ENCODE measurements around the gene ZG16. TPM values are rescaled to one million over a fixed set of nuclear protein-coding genes. Genes with fewer than 3 reads are reported as not detected.
A peak's percentile ranks its signal among the peaks of the same experiment; 100 is the strongest.
"Not testable (repeated sequence)": the region's sequence is repeated elsewhere in the genome, so short reads cannot be mapped to it uniquely, and the experiment has no call there.

Gene ZG16
- total RNA-seq, 4 donors from 2014 or later: not detected

- Histone ChIP-seq H3K9me3 (no peaks in the 10 kb centered on the region), H3K36me3 (peaks cover 4 to 5% of the 10 kb centered on the region in 2 donors), H3K4me1 (peaks cover 17 to 18% of the 10 kb centered on the region in 2 donors), H3K27me3 (no peaks in the 10 kb centered on the region), H3K27ac (no peak overlapping the region), H3K4me3 (replicated peaks in 1 of 3) (no peak overlapping the region)
- intact Hi-C loops (cut with DNase I): no loop called here
- WGBS, 2 donors: 69 to 71% methylated on average over 9 of the region's 9 CpGs
- no peak for DNase-seq
- TF ChIP-seq CTCF (IDR thresholded peaks at IDR 0.05): no peak
- TF ChIP-seq POLR2A (IDR thresholded peaks at IDR 0.05): no peak
These were observed 14.1 kb downstream of the ZG16 start for GRCh38 chr16:29791845-29792807.

GRCh38 chr16:29793153-29793552 lies 15.1 kb downstream of the ZG16 start:
- H3K27me3 ChIP-seq; H3K27ac ChIP-seq; H3K9me3 ChIP-seq; DNase-seq; H3K4me3 ChIP-seq (replicated peaks in 1 of 3); intact Hi-C loops (cut with DNase I): not testable (repeated sequence)
- H3K36me3 ChIP-seq: peaks cover 11 to 13% of the 10 kb centered on the region in 2 donors
- H3K4me1 ChIP-seq: peaks cover 17 to 18% of the 10 kb centered on the region in 2 donors
- 82 to 86% methylated on average over 18 of the region's 18 CpGs for WGBS, 2 donors

GRCh38 chr16:29794231-29794710 lies 16.2 kb downstream of the ZG16 start:
- peaks cover 16 to 18% of the 10 kb centered on the region in 2 donors for H3K4me1 ChIP-seq
- H3K9me3 ChIP-seq: no peaks in the 10 kb centered on the region
- no peaks in the 10 kb centered on the region for H3K27me3 ChIP-seq
- no peak for DNase-seq
- H3K4me3 ChIP-seq (replicated peaks in 1 of 3): no peak overlapping the region
- H3K36me3 ChIP-seq: peaks cover 22 to 23% of the 10 kb centered on the region in 2 donors
- TF ChIP-seq POLR2A (IDR thresholded peaks at IDR 0.05) (no peak), CTCF (IDR thresholded peaks at IDR 0.05) (no peak)
- intact Hi-C loops (cut with DNase I): no loop called here
- WGBS, 2 donors: 99 to 100% methylated on average over 3 of the region's 3 CpGs
- no peak overlapping the region for H3K27ac ChIP-seq

- peaks cover 21 to 28% of the 10 kb centered on the region in 2 donors for H3K36me3 ChIP-seq
- H3K27ac ChIP-seq: no peak overlapping the region
- intact Hi-C loops (cut with DNase I): no loop called here
- DNase-seq: no peak
- H3K27me3 ChIP-seq: no peaks in the 10 kb centered on the region
- H3K9me3 ChIP-seq: no peaks in the 10 kb centered on the region
- H3K4me3 ChIP-seq (replicated peaks in 1 of 3): no peak overlapping the region
- TF ChIP-seq POLR2A (IDR thresholded peaks at IDR 0.05) (no peak), CTCF (IDR thresholded peaks at IDR 0.05) (no peak)
- WGBS, 2 donors: 91 to 98% methylated on average over 8 of the region's 8 CpGs
- peaks cover 6 to 16% of the 10 kb centered on the region in 2 donors for H3K4me1 ChIP-seq
These were observed 24.4 kb downstream of the ZG16 start for GRCh38 chr16:29802416-29802935.

- Histone ChIP-seq H3K4me3 (replicated peaks in 1 of 3) (no peak overlapping the region), H3K4me1 (peaks cover 17 to 30% of the 10 kb centered on the region in 2 donors), H3K9me3 (no peaks in the 10 kb centered on the region), H3K27me3 (no peaks in the 10 kb centered on the region), H3K27ac (peak overlapping the region in 2 of 3 donors; percentile 22 to 97), H3K36me3 (peaks cover 15 to 20% of the 10 kb centered on the region in 2 donors)
- intact Hi-C loops (cut with DNase I): no loop called here
- DNase-seq: no peak
- WGBS, 2 donors: 75 to 78% methylated on average over 8 of the region's 8 CpGs
- TF ChIP-seq CTCF (IDR thresholded peaks at IDR 0.05) (no peak), POLR2A (IDR thresholded peaks at IDR 0.05) (no peak)
These were observed 26.0 kb downstream of the ZG16 start for GRCh38 chr16:29804020-29804419.
